HTR-8/SVneo (cell line): ENCODE results near the gene IPCEF1.

Source experiments
- DNase-seq: peaks from one replicate; pipeline ENCODE4 v3.0.0; 2011; ENCODE audit warnings: low spot score, mixed read lengths; ENCODE audit not compliant: insufficient read length
- FAIRE-seq: peaks from 2 replicates; lab custom pipeline; 2011; peaks lifted over from hg19 to GRCh38; lab: Jason Lieb, UNC

IPCEF1 gene

GRCh38 chr6:154377726-154378125 is 21.1 kb upstream of the IPCEF1 start:
- FAIRE-seq (no peak), DNase-seq (no peak)

- FAIRE-seq: no peak
- DNase-seq: no peak
Observed at GRCh38 chr6:154373971-154374370, 17.4 kb upstream of the IPCEF1 start.

DNA sequence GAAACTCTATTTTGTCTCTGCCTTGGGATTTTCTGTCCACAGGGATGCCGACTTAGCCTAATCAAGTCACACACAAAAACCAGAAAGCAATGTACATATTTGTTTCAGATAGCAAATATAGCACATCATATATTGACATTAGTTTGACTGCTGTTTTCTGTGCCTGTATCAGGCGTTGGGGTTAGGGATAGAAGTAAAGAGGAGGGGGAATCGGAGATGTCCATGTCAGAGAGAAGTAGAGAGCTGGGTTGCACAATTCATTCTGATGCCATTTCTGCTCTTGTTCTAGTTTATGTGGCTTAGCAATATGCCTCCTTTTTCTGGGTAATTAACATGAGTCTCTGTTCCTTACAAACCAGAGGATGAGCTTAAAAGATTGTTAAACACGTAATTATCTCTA is 14.7 kb upstream of the IPCEF1 start:
- DNase-seq: no peak
- FAIRE-seq: no peak

DNA sequence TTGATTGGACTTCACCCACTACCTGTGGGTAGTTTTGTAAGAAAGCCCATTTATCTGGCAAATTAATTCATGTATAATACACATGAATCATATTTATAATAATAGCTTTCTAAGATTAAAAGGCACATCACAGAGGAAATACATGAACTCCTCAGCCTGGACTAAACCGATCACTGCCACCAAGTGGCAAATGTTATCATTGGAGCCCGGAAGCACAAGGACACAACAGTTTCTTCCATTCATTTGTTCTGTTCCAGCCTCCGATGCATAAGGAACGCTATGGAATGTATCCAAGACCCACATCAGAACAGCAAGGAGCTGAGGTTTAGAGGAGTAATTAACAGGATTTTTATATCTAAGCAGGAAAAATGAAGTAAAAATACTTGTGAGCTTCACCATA is 13.9 kb upstream of the IPCEF1 start:
- FAIRE-seq (no peak), DNase-seq (peak; percentile 27)

DNA sequence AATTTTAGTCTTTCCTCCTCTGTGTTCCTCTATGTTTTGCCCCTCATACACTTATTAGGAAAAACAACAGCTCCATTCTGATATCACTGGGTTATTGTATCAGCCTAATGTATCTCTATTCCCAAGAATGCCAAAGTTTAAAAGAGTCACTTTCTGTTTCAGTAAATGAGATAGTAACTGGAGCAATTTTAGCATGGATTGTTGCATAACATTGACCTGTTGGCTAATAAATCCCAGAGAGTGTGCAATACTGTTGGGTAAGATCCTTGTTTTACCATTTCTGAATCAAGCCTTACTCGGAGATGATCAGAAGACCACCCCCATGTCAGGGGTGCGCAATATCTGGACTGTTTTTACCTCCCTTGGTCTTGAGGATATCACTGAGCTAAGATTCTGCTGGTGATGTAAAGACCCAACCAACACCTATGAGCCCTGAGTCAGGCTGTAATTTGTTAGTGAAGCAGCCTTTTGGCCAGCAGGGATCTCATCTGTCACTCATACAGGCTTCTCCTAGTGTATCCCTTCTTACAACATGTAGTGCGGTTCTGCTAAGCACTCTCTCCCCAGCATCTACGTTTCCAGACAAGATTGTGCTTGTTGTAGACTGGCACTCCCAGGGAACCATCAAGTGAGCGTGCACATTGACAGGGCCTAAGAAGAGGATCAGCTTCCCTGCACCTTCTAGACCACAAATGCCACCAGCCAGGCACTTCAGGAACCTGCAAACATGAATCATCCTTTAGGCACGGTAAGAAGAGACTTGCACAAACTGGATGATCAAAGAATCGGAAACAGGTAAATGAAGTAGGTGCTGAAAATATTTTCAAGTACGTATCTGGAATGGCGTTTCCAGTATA is 11.5 kb upstream of the IPCEF1 start:
- no peak for FAIRE-seq
- no peak for DNase-seq

DNA sequence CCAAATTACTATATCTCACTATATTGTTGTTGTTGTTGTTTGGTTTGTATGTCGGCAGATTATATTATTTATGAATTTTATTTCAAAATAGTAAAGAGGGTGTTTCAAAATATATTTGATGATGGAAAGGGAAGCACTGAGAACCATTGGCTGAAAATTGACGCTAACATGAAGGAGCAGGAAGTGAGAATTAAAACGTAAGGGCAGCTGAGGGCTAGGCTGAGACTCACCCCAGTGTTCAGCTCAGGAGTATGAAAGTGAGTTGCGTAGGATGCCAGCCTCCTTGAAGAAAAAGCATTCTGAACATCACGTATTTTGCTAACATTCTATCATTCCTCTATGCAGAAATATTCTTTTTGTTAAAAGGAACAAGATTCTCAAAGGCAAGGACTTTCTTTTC is 10.7 kb upstream of the IPCEF1 start:
- FAIRE-seq: no peak
- no peak for DNase-seq

GRCh38 chr6:154363821-154364220 is 7.2 kb upstream of the IPCEF1 start:
- no peak for FAIRE-seq
- no peak for DNase-seq

DNA sequence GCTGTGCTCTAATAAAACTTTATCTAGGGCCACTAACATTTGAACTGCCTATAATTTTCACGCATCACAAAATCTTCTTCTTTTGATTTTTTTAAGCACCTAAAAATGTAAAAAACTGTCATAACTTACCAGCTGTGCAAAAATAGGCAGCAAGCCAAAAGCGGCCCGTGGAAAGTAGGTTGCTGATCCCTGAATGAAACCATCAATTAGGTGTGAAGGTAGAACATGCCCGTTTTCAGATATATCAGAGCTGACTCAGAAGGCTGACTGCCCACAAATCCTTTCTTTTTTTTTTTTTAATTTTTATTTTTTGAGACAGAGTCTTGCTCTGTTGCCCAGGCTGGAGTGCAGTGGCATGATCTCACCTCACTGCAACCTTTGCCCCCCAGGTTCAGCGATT is 4.9 kb upstream of the IPCEF1 start:
- DNase-seq (no peak), FAIRE-seq (no peak)

- FAIRE-seq (no peak), DNase-seq (no peak)
Observed at GRCh38 chr6:154360476-154360875, 3.9 kb upstream of the IPCEF1 start.

DNA sequence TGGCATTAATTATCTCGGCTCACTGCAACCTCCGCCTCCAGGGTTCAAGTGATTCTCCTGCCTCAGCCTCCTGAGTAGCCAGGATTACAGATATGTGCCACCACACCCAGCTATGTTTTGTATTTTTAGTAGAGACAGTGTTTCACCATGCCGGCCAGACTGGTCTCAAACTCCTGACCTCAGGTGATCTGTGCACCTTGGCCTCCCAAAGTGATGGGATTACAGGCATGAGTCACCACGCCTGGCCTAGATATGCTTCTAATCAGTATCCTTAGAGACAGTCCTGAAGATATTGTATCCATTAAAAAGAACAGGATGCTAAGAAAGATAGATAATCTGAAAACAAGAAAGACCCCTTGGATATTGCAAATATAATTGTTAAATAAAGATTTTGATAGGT is 3.1 kb upstream of the IPCEF1 start:
- DNase-seq: no peak
- FAIRE-seq: no peak

DNA sequence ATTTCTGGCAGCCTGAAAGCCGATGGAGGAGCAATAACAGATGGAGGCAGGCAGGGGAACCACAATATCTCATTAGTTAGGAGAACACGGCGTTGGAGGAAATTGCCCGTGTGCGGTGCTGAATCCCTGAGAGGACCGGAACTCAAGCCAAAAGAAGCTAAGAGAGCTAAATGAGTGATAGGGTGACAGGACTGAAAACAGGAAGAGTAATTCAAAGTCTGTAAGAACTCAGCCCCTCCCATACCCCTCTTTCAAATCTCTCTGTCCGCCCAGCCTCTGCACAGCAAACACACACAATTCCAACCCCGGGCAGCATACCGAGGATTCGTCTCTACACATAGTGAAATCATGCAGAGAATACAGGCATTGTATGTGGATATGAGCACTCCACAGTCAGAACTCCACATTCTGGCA is 2.6 kb upstream of the IPCEF1 start:
- no peak for FAIRE-seq

GRCh38 chr6:154358019-154358545 is 1.5 kb upstream of the IPCEF1 start:
- no peak for FAIRE-seq
- no peak for DNase-seq

More for the DNA sequence above, 2.6 kb upstream of the IPCEF1 start:
- no peak for DNase-seq

- DNase-seq (no peak), FAIRE-seq (no peak)
Observed at GRCh38 chr6:154356113-154356512, 490 bp downstream of the IPCEF1 start.

DNA sequence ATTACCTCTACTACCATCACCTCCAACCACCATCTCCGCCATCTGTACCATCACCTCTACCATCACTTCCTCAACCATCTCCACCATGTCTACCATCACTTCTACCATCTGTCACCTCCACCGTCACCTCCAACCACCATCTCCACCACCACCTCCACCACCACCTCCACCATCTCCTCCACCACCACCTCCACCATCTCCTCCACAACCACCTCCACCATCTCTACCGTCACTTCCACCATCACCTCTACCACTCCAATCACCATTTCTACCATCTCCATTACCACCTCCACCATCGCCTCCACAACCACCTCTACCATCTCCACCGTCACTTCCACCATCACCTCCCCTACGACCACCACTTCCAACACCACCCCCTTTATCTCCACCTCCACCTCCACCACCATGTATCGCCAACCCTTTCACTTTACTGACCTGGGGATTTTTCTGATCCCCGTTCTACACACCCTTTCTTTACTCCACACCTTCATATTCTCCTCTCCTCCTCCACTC is 2.3 kb downstream of the IPCEF1 start:
- peak; percentile 91 for FAIRE-seq
- no peak for DNase-seq

GRCh38 chr6:154353626-154354025 is 3.0 kb downstream of the IPCEF1 start:
- DNase-seq (no peak), FAIRE-seq (no peak)

DNA sequence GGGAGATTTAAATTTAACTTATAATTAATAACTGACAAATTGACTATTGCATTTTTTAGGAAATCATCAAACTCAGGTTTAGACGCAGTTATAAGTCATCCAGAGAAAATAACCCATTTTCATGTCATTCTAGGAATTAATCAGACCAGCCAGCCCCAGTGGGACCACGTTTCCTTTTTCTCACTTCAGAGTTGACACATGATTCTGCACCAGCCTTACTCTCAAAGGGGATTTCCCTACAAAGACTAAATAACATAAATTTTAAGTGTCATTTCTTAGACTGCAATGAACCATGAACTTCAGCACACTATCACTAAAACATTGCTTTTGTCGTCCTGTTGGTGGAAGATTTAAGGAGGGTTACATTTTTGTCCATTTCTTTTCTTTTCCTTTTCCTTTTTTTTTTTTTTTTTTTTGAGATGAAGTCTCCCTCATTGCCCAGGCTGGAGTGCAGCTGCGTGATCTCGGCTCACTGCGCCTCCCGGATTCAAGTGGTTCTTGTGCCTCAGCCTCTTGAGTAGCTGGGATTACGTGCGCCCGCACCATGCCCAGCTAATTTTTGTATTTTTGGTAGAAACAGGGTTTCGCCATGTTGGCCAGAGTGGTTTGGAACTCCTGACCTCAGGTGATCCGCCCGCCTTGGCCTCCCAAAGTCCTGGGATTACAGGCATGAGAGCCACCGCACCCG is 3.6 kb downstream of the IPCEF1 start:
- no peak for DNase-seq

DNA sequence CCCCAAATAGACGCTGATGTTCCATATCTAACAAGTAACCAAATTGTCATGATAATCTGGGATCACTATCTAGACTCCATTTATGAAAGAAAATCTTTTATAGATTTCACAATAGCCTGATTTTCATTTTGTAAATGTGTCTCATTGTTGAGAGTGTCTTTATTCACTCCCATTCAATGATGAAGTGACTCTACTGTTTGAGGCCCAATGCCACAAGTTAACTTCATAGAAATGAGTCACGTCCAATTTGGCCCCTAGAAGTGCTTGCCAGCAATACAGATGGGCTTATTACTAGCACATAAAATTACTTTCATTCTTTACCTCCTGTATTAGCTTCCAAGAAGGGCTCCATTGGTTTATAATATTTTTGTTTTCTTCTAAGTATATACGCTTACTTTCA is 6.3 kb downstream of the IPCEF1 start:
- DNase-seq: no peak
- no peak for FAIRE-seq

More for the DNA sequence above, 3.6 kb downstream of the IPCEF1 start:
- no peak for FAIRE-seq

DNA sequence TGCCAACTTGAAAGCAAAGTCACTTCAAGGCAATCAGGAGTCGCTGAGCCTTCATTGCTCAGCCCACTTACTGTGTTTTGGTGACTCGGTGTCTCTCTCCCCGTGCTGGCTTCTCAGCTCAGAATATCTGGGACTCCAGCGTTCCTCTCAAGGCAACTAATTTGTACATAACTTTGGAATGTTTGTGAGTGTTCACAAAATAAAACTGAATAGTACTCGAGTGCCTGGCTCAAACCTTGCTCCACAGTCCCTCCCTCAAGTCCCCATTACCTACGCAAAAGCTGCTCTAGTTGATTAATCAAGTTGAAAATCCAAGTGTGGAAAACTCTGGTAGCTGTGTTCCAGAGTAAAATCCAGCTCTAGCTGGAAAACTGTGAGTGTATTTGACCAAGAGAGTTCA is 8.6 kb downstream of the IPCEF1 start:
- FAIRE-seq: no peak

GRCh38 chr6:154345811-154346210 is 10.8 kb downstream of the IPCEF1 start:
- DNase-seq (no peak), FAIRE-seq (no peak)

More for the DNA sequence above, 8.6 kb downstream of the IPCEF1 start:
- DNase-seq: no peak

DNA sequence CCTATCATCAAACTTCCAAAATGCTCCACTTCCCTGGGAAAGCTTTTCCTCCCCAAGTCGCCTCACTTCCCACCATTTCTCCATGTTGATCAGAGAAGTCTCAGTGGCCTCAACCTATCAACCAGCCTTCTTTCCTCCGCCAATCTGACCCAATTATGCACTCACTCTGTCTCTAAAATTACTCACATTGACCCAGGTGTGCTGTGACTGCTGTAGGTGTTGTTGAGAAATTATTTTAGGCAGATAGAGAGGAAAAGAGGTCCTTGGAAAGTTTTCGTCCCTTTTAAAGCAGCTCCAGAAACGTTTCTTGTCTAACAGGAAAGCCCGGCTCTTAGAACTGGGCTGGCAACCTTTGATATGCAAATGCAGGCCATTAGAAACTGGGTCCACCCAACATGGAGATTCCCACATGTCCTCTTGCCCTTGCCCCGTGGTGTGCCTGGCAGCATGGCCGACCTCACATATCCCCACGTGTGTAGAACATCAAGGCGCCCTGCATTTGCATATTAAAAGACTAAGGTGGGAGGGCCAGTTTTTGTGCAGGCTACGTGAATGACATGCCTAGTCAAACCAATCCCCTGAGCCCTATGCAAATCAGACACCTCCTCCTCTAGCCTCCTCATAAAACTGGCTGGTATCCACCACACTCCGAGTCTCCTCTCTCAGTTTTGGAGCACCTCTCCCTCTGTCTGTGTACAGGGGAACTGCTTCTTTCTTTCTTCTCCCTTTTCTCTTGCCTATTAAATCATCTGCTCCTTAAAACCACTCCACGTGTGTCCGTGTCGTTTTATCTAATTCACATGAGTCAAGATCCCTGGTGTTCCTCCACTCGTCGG is 12.9 kb downstream of the IPCEF1 start:
- DNase-seq: no peak
- no peak for FAIRE-seq
